IPS-20b (cell line): ENCODE data around the gene LSM11.
"Not testable (repeated sequence)": the region's sequence is repeated elsewhere in the genome, so short reads cannot be mapped to it uniquely, and the experiment has no call there.

Source experiments
- H3K27ac ChIP-seq: one replicate; pipeline ENCODE4 v1.5.1; 2013; ENCODE audit warnings: low read length
- H3K27me3 ChIP-seq: 2 replicates; pipeline ENCODE4 v1.6.1; 2013; ENCODE audit warnings: mild to moderate bottlenecking, low read length, inconsistent platforms; ENCODE audit not compliant: insufficient read depth
- H3K36me3 ChIP-seq: 2 replicates; pipeline ENCODE4 v1.6.1; 2013; ENCODE audit warnings: low read depth, mild to moderate bottlenecking, inconsistent platforms, low read length, moderate library complexity; ENCODE audit not compliant: insufficient read depth
- H3K4me1 ChIP-seq: 2 replicates; pipeline ENCODE4 v1.6.1; 2013; ENCODE audit warnings: mild to moderate bottlenecking, control low read depth, inconsistent platforms, low read length, moderate library complexity; ENCODE audit not compliant: insufficient read depth
- H3K4me3 ChIP-seq: 2 replicates; pipeline ENCODE4 v1.5.1; 2013; ENCODE audit warnings: mild to moderate bottlenecking, low read length, inconsistent platforms
- H3K9ac ChIP-seq: 2 replicates; pipeline ENCODE4 v1.6.1; 2013; ENCODE audit warnings: low read depth, mild to moderate bottlenecking, inconsistent platforms, low read length, moderate library complexity
- H3K9me3 ChIP-seq: 2 replicates; pipeline ENCODE4 v1.6.1; 2013; ENCODE audit warnings: mild to moderate bottlenecking, low read depth, low read length, inconsistent platforms; ENCODE audit not compliant: insufficient read depth

Gene LSM11

GRCh38 chr5:157719245-157719644, 24.3 kb upstream of the LSM11 start:
- H3K4me1 ChIP-seq, result no peaks in the 10 kb centered on the region
- no peak overlapping the region for H3K27ac ChIP-seq
- no peaks in the 10 kb centered on the region for H3K9me3 ChIP-seq
- no peaks in the 10 kb centered on the region for H3K27me3 ChIP-seq
- no peaks in the 10 kb centered on the region for H3K36me3 ChIP-seq
- H3K9ac ChIP-seq, result no peak overlapping the region
- no peak overlapping the region for H3K4me3 ChIP-seq

- Histone ChIP-seq H3K27ac (no peak overlapping the region), H3K4me3 (no peak overlapping the region), H3K9ac (no peak overlapping the region), H3K36me3 (no peaks in the 10 kb centered on the region), H3K27me3 (no peaks in the 10 kb centered on the region), H3K4me1 (no peaks in the 10 kb centered on the region), H3K9me3 (no peaks in the 10 kb centered on the region)
These were observed 22.4 kb upstream of the LSM11 start for GRCh38 chr5:157721159-157721558.

DNA sequence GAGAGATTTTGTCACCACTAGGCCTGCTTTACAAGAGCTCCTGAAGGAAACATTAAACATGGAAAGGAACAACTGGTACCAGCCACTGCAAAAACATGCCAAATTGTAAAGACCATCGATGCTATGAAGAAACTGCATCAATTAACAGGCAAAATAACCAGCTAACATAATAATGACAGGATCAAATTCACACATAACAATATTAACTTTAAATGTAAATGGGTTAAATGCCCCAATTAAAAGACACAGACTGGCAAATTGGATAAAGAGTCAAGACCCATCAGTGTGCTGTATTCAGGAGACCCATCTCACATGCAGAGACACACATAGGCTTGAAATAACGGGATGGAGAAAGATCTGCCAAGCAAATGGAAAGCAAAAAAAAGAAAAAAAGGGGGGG, 20.6 kb upstream of the LSM11 start:
- not testable (repeated sequence) for H3K4me3 ChIP-seq, H3K36me3 ChIP-seq, H3K9me3 ChIP-seq, H3K9ac ChIP-seq, H3K4me1 ChIP-seq, H3K27ac ChIP-seq, H3K27me3 ChIP-seq

DNA sequence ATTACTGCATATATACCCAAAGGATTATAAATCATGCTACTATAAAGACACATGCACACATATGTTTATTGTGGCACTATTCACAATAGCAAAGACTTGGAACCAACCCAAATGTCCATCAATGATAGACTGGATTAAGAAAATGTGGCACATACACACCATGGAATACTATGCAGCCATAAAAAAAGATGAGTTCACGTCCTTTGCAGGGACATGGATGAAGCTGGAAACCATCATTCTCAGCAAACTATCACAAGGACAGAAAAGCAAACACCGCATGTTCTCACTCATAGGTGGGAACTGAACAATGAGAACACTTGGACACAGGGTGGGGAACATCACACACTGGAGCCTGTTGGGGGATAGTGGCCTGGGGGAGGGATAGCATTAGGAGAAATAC, 16.9 kb upstream of the LSM11 start:
- H3K27me3 ChIP-seq, H3K36me3 ChIP-seq, H3K4me3 ChIP-seq, H3K27ac ChIP-seq, H3K4me1 ChIP-seq, H3K9ac ChIP-seq, H3K9me3 ChIP-seq: not testable (repeated sequence)

DNA sequence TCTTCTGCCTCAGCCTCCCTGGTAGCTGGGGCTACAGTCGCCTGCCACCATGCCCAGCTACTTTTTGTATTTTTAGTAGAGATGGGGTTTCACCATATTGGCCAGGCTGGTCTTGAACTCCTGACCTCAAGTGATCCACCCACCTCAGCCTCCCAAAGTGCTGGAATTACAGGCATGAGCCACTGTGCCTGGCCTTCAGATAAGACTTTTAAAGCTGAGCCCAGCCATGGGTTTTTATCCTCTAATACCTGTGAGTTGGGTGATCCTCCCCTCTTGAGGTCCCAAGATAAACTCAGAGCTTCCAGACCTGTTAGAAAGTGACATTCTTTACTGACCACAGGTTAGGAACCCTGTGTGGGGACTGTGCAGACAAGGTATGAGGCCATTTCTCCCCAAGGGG, 15.7 kb upstream of the LSM11 start:
- not testable (repeated sequence) for H3K4me3 ChIP-seq, H3K9ac ChIP-seq, H3K27ac ChIP-seq, H3K27me3 ChIP-seq, H3K4me1 ChIP-seq, H3K9me3 ChIP-seq, H3K36me3 ChIP-seq

DNA sequence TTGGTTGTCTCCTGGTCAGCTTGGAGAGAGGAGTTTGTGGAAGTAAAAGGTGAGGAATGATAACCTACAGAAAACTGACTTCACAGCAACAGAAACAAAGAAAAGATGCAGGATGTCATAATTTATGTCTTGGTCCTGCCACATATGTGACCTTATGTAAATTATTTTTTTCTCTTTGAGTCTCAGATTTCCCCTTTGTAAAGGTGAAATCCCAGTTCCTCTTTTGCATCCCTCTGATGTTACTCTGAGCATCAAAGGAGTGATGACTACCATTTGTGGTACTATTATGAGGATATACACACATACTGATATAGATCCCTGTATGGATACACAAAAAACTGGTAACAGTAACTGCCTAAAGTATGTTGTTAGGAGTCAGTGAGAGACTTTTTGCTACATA, 13.7 kb upstream of the LSM11 start:
- H3K27me3 ChIP-seq, result no peaks in the 10 kb centered on the region
- 0 out of 2 replicates have a peak, but pooled peaks cover 3% of the 10 kb centered on the region for H3K4me1 ChIP-seq
- H3K36me3 ChIP-seq, result peaks cover 16% of the 10 kb centered on the region; the same call in 1 of the 2 replicates
- no peaks in the 10 kb centered on the region for H3K9me3 ChIP-seq
- no peak overlapping the region for H3K4me3 ChIP-seq
- no peak overlapping the region for H3K9ac ChIP-seq
- H3K27ac ChIP-seq, result no peak overlapping the region

DNA sequence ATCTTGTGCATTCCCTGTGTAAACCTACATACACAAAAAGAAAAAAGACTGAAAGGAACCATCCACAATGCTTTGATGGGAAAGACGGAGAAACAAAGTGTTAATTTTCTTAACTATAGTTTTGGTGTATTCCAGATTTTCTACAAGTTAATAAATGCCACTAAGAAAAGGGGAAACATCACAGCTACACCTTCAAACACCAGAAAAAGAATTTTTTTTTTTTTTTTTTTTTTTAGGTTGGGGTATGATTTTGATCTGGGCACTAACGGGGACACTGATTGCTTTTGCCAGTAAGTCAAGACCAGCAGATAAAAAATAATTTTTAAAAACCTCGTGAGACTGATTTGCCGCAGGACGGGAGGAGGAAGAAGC, 12.6 kb upstream of the LSM11 start:
- H3K4me3 ChIP-seq, result peak overlapping the region; percentile 91
- H3K9me3 ChIP-seq, result no peaks in the 10 kb centered on the region
- peaks cover 26% of the 10 kb centered on the region for H3K36me3 ChIP-seq
- H3K9ac ChIP-seq, result peak overlapping the region; percentile 87; the same call in 1 of the 2 replicates
- H3K27me3 ChIP-seq, result no peaks in the 10 kb centered on the region
- no peak overlapping the region for H3K27ac ChIP-seq
- H3K4me1 ChIP-seq, result 0 out of 2 replicates have a peak, but pooled peaks cover 3% of the 10 kb centered on the region

GRCh38 chr5:157731272-157732129, 12.0 kb upstream of the LSM11 start, which contains the start of gene THG1L:
Gene THG1L, plus strand, starts transcription at chr5:157731420. Its CDS starts 21 bp downstream, at chr5:157731441.
- Histone ChIP-seq H3K9ac (peak within 1 kb of the TSS; percentile 87; the same call in 1 of the 2 replicates), H3K4me1 (0 out of 2 replicates have a peak, but pooled peaks cover 3% of the 10 kb centered on the region), H3K36me3 (peaks cover 29% of the 10 kb centered on the region), H3K4me3 (peak within 1 kb of the TSS; percentile 91), H3K9me3 (no peaks in the 10 kb centered on the region), H3K27me3 (no peaks in the 10 kb centered on the region), H3K27ac (peak within 1 kb of the TSS; percentile 55)

DNA sequence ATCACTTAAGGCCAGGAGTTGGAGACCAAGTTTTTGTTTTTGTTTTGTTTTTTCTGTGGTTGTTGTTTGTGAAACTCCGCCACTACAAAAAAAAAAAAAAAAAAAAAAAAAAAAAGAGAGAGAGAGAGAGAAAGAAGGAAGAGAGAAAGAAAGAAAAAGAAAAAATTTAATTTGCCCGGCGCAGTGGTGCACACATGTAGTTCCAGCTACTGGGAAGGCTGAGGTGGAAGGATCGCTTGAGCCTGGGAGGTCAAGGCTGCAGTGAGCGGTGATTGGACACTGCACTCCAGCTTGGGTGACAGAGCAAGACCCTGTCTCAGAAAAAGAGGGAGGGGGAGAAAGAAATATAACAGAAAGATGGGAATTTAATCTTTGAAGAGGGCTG, 11.4 kb upstream of the LSM11 start:
- Histone ChIP-seq H3K27ac (no peak overlapping the region), H3K4me1 (0 out of 2 replicates have a peak, but pooled peaks cover 3% of the 10 kb centered on the region), H3K27me3 (no peaks in the 10 kb centered on the region), H3K9me3 (no peaks in the 10 kb centered on the region), H3K4me3 (peak overlapping the region; percentile 91), H3K9ac (peak overlapping the region; percentile 87; the same call in 1 of the 2 replicates), H3K36me3 (peaks cover 32% of the 10 kb centered on the region)

GRCh38 chr5:157732596-157733262, 10.8 kb upstream of the LSM11 start:
- Histone ChIP-seq H3K4me1 (0 out of 2 replicates have a peak, but pooled peaks cover 3% of the 10 kb centered on the region), H3K36me3 (peaks cover 38% of the 10 kb centered on the region), H3K27ac (no peak overlapping the region), H3K4me3 (no peak overlapping the region), H3K9me3 (no peaks in the 10 kb centered on the region), H3K9ac (no peak overlapping the region), H3K27me3 (no peaks in the 10 kb centered on the region)

DNA sequence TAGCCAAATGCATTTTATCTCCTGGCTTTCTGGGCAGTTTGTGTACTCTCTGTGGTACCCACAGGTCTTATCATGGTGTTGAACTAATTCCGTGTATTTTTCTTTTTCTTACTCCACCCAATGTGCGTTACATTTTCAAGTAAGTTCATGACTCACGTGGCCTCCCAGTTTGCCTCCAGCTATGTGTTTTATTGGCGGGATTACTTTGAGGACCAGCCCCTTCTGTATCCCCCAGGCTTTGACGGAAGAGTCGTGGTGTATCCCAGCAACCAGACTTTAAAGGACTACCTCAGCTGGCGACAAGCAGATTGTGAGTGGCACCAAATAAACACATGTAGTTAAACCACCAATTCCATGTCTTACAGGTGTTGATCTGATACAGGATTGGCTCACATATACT, 9.1 kb upstream of the LSM11 start:
- no peak overlapping the region for H3K4me3 ChIP-seq
- no peak overlapping the region for H3K27ac ChIP-seq
- H3K9me3 ChIP-seq, result no peaks in the 10 kb centered on the region
- H3K4me1 ChIP-seq, result 0 out of 2 replicates have a peak, but pooled peaks cover 3% of the 10 kb centered on the region
- H3K36me3 ChIP-seq, result peaks cover 53% of the 10 kb centered on the region
- H3K9ac ChIP-seq, result no peak overlapping the region
- H3K27me3 ChIP-seq, result no peaks in the 10 kb centered on the region

- no peaks in the 10 kb centered on the region for H3K27me3 ChIP-seq
These were observed 7.5 kb upstream of the LSM11 start for GRCh38 chr5:157735991-157736390.

More at GRCh38 chr5:157735991-157736390, 7.5 kb upstream of the LSM11 start:
- no peak overlapping the region for H3K9ac ChIP-seq
- H3K36me3 ChIP-seq, result peaks cover 60% of the 10 kb centered on the region
- no peaks in the 10 kb centered on the region for H3K4me1 ChIP-seq
- H3K27ac ChIP-seq, result no peak overlapping the region
- no peaks in the 10 kb centered on the region for H3K9me3 ChIP-seq
- no peak overlapping the region for H3K4me3 ChIP-seq
